GM18499 (cell line): ENCODE data around the gene KIAA0319L.

Source experiments
- ATAC-seq: cut with Tn5 transposase; IDR thresholded peaks from one replicate; pipeline ENCODE4 v1.9.1; 2021; ENCODE audit warnings: moderate number of reproducible peaks; ENCODE audit not compliant: insufficient read depth, unreplicated experiment

Gene KIAA0319L

DNA sequence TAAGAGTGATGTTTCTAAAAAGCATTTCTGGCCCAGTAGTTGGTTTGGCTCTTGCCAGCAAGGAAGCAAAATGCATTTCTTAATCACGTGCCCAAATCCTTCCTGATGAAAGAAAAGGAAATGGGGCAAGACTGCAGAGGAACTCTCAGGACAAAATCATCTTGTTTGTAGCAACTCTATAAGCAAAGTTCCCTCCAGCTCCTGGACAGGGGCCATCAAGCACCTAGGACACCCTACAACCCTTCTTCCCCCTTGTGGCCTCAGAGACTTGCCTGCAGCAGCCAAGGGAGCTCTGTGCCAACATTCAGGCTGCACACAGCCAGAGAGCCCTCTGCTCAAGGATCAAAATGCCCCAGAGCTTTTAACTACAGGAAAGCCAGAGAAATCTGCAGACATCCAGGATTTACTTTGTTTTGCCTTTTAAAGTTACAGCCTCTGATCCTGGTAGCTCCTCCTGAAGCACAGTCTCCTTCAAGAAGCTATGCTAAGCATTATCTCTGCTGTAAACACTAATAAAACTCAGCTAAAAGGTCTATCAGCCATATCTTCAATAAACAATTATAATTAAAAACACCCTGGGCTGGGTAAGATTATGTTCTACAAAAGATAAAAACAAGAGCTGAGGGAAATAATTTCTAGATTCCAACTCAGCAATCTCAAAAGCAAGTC lies 105.0 kb downstream of the KIAA0319L start:
- ATAC-seq, result no peak

DNA sequence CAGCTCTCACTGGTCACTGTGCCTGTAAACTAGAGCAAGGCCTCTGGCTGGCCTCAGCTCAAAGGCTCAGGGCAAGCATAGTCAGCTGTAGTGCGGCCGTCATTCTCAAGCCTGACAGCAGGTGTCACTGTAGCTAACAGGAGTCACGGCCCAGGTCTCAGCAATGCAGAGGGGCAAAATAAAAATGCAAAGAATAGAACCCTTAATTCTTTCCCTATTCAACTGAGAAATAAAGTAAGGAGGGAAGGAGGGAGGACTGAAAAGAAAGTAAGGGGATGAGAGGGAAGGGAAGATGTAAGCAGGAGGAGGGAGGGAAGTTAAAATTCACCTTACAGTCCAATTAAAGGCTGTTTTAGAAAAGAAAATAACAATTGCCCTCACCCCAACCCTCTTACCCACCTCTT lies 106.1 kb downstream of the KIAA0319L start:
- no peak for ATAC-seq

DNA sequence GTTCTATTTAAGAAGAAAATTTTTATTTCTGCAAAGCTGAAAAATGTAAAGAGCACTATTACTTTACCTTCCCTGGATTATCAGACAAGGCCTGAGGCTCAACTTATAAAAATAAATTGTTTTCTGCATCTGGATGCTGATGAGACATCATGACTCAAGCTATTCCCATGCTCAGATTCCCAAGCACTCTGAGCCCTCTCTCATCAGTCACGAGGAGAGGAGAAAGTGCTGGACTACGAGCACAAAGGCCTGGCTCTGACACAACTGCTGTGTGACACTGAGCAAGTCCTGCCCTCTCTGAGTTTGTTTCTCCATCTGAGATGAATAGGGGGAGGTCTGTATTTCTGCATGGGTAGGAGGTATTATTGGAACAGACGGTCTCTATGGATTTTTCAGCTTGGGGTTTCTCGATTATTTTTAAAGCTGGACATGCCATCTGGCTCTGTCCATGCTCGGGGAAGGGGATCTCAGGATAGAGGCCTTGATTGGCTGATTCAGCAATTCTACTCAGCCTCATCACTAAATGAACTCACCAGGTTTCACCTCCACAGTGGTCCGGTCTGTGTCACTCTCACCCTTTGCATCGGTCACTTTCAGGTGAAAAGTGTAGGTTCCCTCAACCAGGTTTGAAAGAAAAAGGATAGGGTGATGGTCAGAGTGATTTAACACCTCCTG lies 107.7 kb downstream of the KIAA0319L start:
- no peak for ATAC-seq

DNA sequence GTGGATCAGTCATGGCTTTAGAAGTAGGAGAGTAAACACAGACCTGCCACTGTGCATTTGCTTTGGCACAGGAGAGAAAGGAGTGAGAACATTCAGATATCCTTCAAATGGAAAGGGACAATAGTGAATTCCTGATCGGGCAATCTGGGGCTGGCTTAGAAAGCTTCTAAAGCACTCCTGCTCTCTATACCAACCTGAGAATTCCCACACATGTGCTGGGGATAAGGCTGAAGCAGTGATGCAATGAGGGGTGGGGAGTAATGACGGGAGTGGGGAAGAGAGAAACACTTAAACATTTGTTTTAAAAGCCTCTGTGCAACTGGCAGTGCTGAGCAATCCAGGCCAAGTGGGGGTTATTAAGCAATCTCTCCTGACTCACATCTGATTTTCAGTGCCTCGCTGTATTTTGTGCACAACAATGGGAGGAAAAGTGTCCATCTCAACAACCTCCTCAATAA lies 108.8 kb downstream of the KIAA0319L start:
- no peak for ATAC-seq

DNA sequence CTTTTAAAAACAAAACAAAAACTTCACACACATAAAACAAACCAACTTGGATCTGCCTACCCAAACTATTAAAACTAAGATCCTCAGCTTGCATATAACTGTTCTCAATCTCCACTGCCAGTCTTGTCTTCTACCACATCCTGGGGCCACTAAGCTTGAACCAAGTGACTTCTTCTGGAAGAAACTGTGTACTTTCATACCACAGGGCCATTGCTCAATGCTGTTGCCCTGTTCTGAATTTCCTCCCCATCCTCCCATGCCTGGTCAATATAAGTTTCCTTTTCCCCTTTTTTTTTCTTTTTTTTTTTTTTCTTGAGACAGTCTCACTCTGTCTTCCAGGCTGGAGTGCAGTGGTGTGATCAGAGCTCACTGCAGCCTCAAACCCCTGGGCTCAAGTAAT lies 109.9 kb downstream of the KIAA0319L start:
- ATAC-seq, result no peak

DNA sequence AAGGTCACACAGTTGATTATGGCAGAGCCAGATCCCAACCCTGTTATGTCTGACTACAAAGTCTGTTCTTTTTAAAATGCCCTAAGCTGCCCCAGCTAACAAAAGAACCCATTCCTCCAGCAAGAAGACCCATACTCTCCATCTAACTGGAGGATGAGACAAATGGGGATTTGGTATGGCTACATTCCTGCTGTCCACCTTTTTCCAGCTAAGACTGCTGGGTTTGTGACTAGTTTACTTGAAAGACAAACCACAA lies 112.8 kb downstream of the KIAA0319L start:
- ATAC-seq, result no peak

- no peak for ATAC-seq
Observed at GRCh38 chr1:35443768-35444518, 113.3 kb downstream of the KIAA0319L start.

DNA sequence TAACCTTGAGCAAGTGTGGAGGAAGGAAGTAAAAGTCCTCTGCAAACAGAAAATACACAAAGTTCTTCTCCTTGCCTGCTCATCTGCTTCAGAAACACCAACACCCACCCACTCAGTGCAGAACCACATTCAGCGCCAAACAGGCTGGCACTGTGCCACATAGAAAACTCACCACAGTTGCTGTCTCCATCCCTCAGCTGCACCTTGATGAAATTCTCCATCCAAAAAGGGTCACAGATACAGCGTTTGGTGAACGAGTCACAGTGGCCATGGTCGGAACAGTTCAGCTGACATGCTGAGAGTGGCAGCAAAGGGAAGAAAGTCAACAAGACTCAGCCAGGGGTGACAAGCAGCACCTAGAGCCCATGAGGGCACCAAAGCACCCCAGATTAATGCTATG lies 114.5 kb downstream of the KIAA0319L start:
- ATAC-seq, result no peak

- ATAC-seq, result no peak
Observed at GRCh38 chr1:35441926-35442579, 115.2 kb downstream of the KIAA0319L start.

GRCh38 chr1:35439626-35440025 lies 117.6 kb downstream of the KIAA0319L start:
- ATAC-seq, result no peak

DNA sequence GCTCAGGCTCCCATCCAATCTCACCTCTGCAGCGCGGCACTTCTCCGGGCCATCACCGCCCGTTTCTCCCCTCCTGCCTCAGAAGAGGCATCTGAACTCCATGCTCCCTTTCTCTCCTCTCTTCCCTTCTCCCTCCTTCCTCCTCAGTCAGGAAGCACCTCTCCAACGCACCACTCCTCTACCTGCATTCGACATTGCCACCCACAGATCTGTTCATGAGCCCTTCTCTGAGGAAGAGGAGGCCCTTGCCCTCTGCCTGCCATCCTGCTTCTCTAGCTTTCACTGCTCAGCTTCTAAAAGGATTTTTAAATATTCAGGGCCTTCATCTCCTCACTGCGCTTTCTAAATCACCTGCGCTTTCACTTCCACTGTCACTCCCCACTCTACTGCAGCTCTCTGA lies 120.0 kb downstream of the KIAA0319L start:
- ATAC-seq, result no peak

GRCh38 chr1:35436078-35436477 lies 121.1 kb downstream of the KIAA0319L start:
- no peak for ATAC-seq

DNA sequence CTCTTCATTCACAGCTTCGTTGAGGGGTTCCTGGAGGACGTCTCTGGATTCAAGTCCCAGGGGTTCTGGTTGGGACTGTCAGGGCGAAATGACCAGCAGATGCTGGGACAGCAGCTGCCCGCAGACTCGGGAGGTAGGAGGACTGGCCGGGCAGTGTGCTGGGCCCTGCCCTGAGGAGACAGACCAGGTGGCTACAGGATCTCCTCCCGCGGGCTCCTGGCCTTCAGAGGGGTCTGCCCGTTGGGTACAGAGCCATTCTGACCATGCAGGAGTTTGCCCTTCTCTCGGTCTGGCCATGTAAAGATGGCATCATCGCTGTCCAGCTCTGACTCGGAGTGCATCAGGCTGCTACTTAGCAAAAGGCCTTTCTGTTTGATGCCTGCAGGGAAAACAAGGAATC lies 122.5 kb downstream of the KIAA0319L start:
- ATAC-seq, result no peak

DNA sequence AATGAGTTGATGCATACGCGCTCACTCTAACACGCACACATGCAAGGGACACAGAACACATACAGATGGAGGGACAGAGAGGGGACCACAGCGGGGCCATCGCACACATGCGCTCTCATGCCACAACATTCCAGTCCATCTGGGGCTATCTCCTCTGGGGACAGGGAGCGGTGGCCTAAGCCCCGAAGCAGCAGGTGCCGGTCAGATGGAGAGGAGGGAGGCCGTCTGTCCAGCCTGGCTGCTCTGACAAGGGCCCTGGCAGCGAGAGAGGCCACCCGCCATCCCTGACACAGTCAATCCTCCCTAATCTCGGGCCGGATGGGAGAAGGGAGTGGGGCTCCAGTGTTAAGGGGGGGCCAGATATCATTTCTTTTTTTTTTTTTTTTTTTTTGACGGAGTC lies 123.5 kb downstream of the KIAA0319L start:
- no peak for ATAC-seq

DNA sequence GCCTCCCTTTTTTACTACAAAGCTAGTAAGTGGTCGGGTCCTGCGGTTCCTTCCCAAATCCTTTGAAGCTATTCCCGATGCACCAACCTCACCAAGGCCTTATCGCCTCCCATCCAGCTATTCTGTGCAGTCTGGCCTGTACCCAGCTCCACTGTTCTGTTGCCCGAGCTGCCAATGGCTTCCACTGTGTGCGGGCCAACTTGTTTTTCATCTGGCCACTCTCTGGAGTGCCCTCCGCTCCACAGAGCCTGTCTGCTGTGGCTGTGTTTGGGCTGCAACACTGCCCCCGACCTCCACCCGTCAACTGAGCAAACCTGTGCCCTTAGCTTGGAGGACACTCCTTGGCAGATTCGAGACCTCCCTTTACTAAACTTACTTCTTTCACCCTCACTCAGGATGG lies 125.0 kb downstream of the KIAA0319L start:
- no peak for ATAC-seq

DNA sequence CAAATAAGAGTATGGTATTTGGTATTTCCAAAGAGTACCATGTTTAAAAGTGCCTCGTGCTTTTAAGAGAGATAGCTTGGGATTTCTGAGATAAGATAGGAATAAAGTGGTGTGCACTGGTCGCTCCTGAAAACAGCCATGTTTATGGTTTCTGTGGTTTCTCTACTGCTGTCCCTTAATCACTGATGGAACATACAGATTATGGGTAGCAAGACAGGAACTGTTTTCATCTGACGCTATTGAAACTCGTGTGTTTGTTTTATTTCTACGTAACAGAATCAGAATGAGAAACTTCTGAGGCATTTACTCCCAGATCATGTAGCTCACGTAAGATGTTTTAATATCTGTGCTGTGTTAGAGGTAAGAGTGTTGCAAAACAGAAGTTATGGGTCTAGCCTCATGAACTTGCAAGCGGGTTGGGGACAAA lies 126.0 kb downstream of the KIAA0319L start:
- ATAC-seq, result no peak

DNA sequence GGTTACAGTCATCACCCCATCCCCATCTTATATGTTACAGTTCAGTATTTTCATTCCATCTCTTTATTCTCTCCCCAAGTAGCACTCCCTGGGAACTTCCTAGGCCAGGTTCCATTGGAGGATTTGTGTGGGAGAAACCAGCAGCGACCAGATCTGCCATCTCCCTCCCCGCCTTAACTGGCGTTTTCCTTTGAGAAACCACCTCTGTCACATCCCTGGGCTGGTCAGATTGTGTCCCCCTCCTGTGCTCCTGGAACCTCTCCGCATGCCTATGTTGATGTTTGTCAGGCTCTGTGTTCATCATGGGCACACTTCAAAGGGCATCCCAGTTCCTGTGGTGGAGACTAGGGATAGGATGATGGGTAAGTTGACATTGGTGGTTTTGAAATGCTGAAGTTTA lies 126.4 kb downstream of the KIAA0319L start:
- no peak for ATAC-seq

GRCh38 chr1:35428360-35428759 lies 128.8 kb downstream of the KIAA0319L start:
- no peak for ATAC-seq

DNA sequence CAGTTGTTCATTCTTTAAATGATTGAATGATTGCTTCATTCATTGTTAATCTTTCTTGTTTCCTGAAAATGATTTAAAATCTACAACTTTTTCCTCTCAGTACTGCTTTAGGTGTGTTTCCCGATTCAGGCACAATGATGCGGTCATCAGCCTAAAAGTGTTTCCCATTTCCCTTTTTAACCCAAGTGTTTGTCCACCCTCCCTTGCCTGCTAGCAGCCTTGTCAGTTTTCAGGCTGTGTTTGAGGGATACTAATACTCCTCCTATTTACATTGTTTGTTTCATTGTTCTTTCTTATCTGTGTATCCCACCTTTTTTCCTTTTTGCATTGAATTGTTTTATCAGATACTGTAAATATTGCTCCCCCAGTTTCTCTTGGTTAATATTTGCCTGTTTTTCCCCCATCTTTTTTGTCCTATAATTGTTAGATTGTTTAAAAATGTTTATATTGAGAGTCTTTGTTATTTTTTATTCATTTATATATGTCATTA lies 131.1 kb downstream of the KIAA0319L start:
- ATAC-seq, result no peak

- no peak for ATAC-seq
Observed at GRCh38 chr1:35408925-35409324, 148.3 kb downstream of the KIAA0319L start.

GRCh38 chr1:35407743-35408142 lies 149.5 kb downstream of the KIAA0319L start:
- ATAC-seq, result no peak
